KOPT-K1 (cell line): ENCODE measurements around the gene LCTL.

Source experiments
- H3K27ac ChIP-seq: fragments of 200-600 bp; sonication (generic); 2 replicates; pipeline ENCODE4 v1.5.1; 2016; ENCODE audit warnings: antibody characterized with exemption, mild to moderate bottlenecking, low read depth, low read length; ENCODE audit not compliant: poor library complexity, severe bottlenecking
- H3K36me3 ChIP-seq: fragments of 200-600 bp; sonication (generic); 2 replicates; pipeline ENCODE4 v1.5.1; 2017; ENCODE audit warnings: antibody characterized with exemption, mild to moderate bottlenecking, low read length, moderate library complexity; ENCODE audit not compliant: insufficient read depth
- H3K9me3 ChIP-seq: fragments of 200-600 bp; sonication (generic); 2 replicates; pipeline ENCODE4 v1.5.1; 2017; ENCODE audit warnings: antibody characterized with exemption, low read length, mild to moderate bottlenecking; ENCODE audit not compliant: insufficient read depth, poor library complexity, severe bottlenecking

LCTL gene

GRCh38 chr15:66565741-66566144, at the start of gene LCTL:
Gene LCTL, minus strand, starts transcription at chr15:66565998. Its CDS starts 633 bp downstream, at chr15:66565365.
- no peak within 1 kb of the TSS for H3K27ac ChIP-seq

DNA sequence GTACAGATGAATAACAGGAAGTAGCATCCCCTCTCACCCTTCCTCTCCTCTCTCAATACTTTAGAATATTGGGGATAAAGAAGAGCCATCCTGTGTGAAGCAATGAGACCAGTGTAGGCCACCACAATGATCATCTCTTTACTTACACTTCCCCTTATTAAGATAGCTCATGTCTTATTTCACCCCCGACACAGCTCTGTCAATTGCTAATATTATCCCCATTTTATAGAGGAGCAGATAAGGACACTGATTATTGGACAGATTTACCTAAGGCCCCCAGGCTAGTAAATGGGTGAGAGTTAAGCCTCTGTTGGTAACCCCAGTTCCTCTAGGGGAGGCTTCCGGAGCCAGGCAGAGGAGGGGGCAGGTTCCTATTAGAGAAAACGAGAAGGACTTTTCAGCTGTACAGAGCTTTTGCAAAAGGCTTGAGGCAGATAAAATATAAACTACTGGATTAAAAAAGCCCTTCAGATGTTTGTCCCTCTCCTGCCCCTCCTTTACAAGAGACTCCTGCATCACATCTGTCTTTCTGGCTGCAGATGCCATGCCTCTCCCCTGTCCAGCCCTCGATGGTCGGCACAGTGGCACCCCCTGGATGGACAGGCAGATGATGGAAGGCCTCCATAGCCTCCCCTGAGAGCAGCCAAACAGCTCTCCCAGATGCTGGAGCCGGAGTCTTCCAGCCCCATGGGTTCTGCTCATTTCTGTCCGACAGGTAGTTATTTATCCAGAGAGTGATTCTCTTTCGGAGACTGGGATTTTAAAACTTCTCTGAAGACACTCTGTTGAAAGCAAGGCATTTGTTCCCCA, 49.4 kb upstream of the LCTL start:
- Histone ChIP-seq H3K36me3 (no peaks in the 10 kb centered on the region), H3K27ac (no peak overlapping the region), H3K9me3 (no peaks in the 10 kb centered on the region)

More at GRCh38 chr15:66565741-66566144, at the start of gene LCTL:
- no peaks in the 10 kb centered on the region for H3K9me3 ChIP-seq
- no peaks in the 10 kb centered on the region for H3K36me3 ChIP-seq

GRCh38 chr15:66614456-66614855, 48.7 kb upstream of the LCTL start:
- no peak overlapping the region for H3K27ac ChIP-seq
- no peaks in the 10 kb centered on the region for H3K9me3 ChIP-seq
- H3K36me3 ChIP-seq, result no peaks in the 10 kb centered on the region

- H3K36me3 ChIP-seq, result no peaks in the 10 kb centered on the region
- no peak overlapping the region for H3K27ac ChIP-seq
- H3K9me3 ChIP-seq, result no peaks in the 10 kb centered on the region
These were observed 47.9 kb upstream of the LCTL start for GRCh38 chr15:66613743-66614142.

DNA sequence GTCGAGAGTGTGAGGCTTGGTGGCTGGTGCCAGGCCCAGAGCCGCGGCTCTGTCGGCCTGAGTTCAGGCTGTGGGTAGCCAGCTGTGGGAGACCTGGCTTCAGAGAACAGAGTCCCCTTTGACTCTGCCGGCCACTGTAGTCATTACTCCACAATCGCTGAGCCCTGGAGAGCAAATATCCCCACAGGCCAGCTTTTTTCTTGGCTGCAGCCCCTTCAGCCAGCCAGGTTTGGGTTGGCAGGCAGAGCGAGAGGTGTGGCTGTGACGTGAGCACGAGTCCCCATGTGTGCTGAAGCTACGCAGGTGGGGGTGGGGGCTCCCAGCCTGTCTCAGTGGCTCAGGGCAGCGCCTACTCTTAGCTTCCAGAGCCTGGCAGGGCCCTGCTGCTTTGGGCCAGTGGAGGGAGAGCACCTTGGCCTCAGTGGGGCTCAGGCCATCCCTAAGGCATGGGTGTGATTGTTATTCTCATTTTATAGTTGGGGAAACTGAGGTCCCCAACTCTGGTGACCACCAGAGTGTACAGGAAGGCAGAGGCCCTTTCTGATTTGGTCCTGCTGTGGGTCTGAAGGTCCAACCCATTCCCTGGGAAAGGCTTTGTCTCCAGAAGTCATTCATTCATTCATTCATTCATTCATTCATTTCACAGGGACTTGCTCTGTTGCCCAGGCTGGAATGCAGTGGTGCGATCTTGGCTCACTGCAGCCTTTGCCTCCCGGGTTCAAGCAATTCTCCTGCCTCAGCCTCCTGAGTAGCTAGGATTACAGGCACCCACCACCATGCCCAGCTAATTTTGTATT, 45.7 kb upstream of the LCTL start:
- no peak overlapping the region for H3K27ac ChIP-seq
- no peaks in the 10 kb centered on the region for H3K9me3 ChIP-seq
- H3K36me3 ChIP-seq, result no peaks in the 10 kb centered on the region

DNA sequence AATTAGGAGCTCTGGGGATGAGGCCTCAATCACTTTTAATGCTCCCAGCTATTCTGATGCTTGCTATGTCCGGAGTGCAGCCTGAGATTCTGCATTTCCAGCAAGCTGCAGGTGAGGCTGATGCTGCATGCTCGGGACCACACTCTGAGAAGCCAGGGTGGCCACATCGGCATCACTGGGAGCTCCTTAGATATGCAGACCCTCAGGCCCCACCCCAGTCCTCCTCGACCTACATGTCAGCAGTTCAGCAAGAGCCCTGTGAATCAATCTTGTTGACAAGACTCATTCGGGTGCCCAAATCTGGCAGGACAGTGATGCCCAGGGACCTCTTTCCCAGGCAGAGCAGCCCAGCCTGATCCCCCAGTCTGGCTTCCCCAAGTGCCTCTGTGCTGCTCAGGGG, 44.1 kb upstream of the LCTL start:
- H3K27ac ChIP-seq, result no peak overlapping the region
- no peaks in the 10 kb centered on the region for H3K36me3 ChIP-seq
- H3K9me3 ChIP-seq, result no peaks in the 10 kb centered on the region

GRCh38 chr15:66608881-66609280, 43.1 kb upstream of the LCTL start:
- Histone ChIP-seq H3K27ac (no peak overlapping the region), H3K36me3 (no peaks in the 10 kb centered on the region), H3K9me3 (no peaks in the 10 kb centered on the region)

- no peaks in the 10 kb centered on the region for H3K36me3 ChIP-seq
- H3K27ac ChIP-seq, result no peak overlapping the region
- no peaks in the 10 kb centered on the region for H3K9me3 ChIP-seq
These were observed 42.4 kb upstream of the LCTL start for GRCh38 chr15:66608159-66608558.

DNA sequence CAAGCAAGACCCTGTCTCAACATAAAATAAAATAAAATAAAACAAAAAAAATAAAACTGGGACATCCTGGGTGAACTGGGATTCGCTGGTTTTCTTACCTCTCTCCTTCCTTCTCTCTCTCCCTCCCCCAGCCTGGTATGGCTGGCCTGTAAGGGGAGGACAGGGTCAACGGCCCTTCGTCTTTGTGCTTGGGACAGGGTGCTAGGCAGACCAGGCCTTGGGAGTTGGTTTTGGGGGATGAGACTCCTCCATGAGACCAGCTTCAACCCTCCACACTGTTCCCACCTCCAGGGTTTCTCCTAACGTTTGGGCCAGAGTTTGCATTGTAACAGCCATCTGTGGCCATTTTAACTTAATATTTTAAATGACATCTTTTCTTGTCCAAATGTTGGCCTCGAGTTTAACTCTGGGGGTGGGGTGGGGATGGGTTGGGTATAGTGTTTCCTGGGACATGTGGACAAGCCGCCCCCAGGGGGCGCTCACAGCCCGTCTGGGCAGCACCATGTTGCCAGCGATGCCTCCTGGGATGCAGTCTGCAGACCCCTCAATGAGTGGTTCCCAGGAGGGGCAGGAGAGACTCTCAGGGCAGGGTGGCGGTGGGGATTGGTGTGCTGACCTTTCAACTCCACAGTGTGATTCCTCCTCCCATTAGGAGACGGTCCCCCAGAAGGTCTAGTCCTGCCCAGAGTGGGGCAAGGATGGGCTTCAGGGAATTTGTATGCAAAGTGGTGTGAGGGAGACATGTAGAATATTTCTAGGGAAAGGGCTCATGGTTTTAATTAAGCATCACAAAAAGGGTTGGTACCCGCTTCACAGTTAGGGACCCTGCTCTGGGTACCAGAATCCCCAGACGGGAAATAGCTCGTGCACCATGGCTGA, 37.7 kb upstream of the LCTL start:
- Histone ChIP-seq H3K27ac (no peak overlapping the region), H3K9me3 (no peaks in the 10 kb centered on the region)

DNA sequence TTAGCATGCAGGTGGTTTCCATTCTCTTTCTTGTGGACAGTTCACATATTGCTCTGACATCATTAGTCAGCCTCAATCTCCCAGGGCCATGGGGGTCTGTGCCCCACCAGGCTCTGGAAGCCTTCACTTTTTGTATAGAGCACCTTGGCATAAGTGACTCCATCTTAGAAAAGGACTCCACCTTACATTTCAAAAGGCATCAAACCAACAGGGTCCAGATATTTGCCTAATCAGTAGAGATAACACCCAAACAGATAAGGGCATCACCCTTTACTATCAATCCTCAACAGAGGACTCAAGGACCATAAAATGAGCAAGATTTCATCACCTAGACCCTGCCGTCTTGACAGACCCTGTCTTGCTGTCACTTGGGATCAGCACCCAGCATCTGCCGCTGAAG, 35.7 kb upstream of the LCTL start:
- no peak overlapping the region for H3K27ac ChIP-seq

More for the DNA sequence above, 37.7 kb upstream of the LCTL start:
- H3K36me3 ChIP-seq, result no peaks in the 10 kb centered on the region

GRCh38 chr15:66600240-66600627, 34.4 kb upstream of the LCTL start:
- H3K36me3 ChIP-seq, result no peaks in the 10 kb centered on the region
- H3K9me3 ChIP-seq, result no peaks in the 10 kb centered on the region
- H3K27ac ChIP-seq, result no peak overlapping the region

More for the DNA sequence above, 35.7 kb upstream of the LCTL start:
- no peaks in the 10 kb centered on the region for H3K9me3 ChIP-seq
- no peaks in the 10 kb centered on the region for H3K36me3 ChIP-seq

GRCh38 chr15:66599536-66600239, 33.9 kb upstream of the LCTL start:
- no peak overlapping the region for H3K27ac ChIP-seq
- no peaks in the 10 kb centered on the region for H3K9me3 ChIP-seq
- H3K36me3 ChIP-seq, result no peaks in the 10 kb centered on the region

DNA sequence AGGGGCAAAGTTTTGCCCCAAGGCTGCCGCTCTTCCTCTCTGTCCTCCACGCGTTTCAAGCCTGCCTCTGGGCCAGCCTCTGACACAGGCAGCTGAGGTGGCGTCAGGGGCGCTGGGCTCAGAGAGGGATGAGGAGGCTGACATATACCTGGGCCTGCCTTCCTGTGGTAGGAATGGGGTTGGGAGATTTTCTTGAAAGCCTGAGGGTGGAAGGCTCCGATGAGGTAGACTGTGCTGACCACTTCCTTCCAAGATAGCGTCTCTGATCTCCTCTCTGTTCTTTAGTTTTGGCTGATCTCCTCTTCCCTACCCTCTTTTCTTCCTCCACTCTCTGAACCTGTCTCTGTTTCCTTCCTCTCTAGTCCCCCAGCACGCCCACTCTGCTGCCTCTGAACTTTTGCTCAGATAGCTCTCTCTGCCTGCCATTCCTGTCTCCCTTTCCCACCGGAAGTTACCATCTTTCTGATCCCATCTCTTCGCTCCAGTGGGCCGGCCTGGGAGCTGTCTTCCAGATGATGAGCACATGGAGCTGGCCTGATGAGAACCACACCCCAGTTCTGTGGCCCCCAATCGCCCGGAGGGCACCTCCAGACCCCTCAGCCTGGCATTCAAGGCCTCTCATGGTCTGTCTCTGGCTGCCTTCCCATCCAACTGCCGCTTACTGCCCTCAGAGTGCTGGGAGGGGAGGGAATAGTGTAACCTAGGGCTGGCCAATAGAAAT, 32.5 kb upstream of the LCTL start:
- H3K36me3 ChIP-seq, result no peaks in the 10 kb centered on the region
- no peak overlapping the region for H3K27ac ChIP-seq
- no peaks in the 10 kb centered on the region for H3K9me3 ChIP-seq
